Measurements from ENCODE around the gene STAG2.
"Not testable (repeated sequence)": the region's sequence is repeated elsewhere in the genome, so short reads cannot be mapped to it uniquely, and the experiment has no call there.

DNA sequence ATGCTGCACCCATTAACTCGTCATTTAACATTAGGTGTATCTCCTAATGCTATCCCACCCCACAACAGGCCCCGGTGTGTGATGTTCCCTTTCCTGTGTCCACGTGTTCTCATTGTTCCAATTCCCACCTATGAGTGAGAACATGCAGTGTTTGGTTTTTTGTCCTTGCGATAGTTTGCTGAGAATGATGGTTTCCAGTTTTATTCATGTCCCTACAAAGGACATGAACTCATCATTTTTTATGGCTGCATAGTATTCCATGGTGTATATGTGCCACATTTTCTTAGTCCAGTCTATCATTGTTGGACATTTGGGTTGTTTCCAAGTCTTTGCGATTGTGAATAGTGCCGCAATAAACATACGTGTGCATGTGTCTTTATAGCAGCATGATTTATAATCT is 143.0 kb downstream of the STAG2 start:
- TF ChIP-seq MTF2 (CRISPR knock-in tag; IDR thresholded peaks at IDR 0.05; ENCODE audit: borderline replicate concordance); ZSCAN29 (CRISPR knock-in tag; conservative IDR thresholded peaks at IDR 0.05); POLR2A (IDR thresholded peaks at IDR 0.05; ENCODE audit: insufficient read depth in 1 of 2, low read depth in 2 of 2, low read length in 2 of 2); NAIF1 (CRISPR knock-in tag; IDR thresholded peaks at IDR 0.05; ENCODE audit: borderline replicate concordance); MXI1 (IDR thresholded peaks at IDR 0.05; ENCODE audit: borderline replicate concordance, low read depth, low read length); EZH2 (conservative IDR thresholded peaks at IDR 0.05; ENCODE audit: low read depth, low read length): not testable (repeated sequence)
- TF ChIP-seq, protein P1, sequence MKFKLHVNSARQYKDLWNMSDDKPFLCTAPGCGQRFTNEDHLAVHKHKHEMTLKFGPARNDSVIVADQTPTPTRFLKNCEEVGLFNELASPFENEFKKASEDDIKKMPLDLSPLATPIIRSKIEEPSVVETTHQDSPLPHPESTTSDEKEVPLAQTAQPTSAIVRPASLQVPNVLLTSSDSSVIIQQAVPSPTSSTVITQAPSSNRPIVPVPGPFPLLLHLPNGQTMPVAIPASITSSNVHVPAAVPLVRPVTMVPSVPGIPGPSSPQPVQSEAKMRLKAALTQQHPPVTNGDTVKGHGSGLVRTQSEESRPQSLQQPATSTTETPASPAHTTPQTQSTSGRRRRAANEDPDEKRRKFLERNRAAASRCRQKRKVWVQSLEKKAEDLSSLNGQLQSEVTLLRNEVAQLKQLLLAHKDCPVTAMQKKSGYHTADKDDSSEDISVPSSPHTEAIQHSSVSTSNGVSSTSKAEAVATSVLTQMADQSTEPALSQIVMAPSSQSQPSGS (CRISPR knock-in tag; IDR thresholded peaks at IDR 0.05), result not testable (repeated sequence)
- TF ChIP-seq, protein P2, sequence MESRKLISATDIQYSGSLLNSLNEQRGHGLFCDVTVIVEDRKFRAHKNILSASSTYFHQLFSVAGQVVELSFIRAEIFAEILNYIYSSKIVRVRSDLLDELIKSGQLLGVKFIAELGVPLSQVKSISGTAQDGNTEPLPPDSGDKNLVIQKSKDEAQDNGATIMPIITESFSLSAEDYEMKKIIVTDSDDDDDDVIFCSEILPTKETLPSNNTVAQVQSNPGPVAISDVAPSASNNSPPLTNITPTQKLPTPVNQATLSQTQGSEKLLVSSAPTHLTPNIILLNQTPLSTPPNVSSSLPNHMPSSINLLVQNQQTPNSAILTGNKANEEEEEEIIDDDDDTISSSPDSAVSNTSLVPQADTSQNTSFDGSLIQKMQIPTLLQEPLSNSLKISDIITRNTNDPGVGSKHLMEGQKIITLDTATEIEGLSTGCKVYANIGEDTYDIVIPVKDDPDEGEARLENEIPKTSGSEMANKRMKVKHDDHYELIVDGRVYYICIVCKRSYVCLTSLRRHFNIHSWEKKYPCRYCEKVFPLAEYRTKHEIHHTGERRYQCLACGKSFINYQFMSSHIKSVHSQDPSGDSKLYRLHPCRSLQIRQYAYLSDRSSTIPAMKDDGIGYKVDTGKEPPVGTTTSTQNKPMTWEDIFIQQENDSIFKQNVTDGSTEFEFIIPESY (CRISPR knock-in tag; IDR thresholded peaks at IDR 0.05), result not testable (repeated sequence)

Data from HepG2 (cell line).